GM23248 (cell line): ENCODE data around the gene PLLP.

Experiments
- EZH2 ChIP-seq: fragments of 200-600 bp; sonication (generic); IDR thresholded peaks from 2 replicates; pipeline ENCODE4 v1.6.1; 2018; ENCODE audit warnings: antibody characterized with exemption, mild to moderate bottlenecking; ENCODE audit not compliant: insufficient read depth, poor library complexity, severe bottlenecking
- EZH2phosphoT487 ChIP-seq: fragments of 200-600 bp; sonication (generic); IDR thresholded peaks from 2 replicates; pipeline ENCODE4 v1.6.1; 2018; ENCODE audit warnings: antibody characterized with exemption, moderate library complexity, mild to moderate bottlenecking, low read depth; ENCODE audit not compliant: insufficient read depth

DNA sequence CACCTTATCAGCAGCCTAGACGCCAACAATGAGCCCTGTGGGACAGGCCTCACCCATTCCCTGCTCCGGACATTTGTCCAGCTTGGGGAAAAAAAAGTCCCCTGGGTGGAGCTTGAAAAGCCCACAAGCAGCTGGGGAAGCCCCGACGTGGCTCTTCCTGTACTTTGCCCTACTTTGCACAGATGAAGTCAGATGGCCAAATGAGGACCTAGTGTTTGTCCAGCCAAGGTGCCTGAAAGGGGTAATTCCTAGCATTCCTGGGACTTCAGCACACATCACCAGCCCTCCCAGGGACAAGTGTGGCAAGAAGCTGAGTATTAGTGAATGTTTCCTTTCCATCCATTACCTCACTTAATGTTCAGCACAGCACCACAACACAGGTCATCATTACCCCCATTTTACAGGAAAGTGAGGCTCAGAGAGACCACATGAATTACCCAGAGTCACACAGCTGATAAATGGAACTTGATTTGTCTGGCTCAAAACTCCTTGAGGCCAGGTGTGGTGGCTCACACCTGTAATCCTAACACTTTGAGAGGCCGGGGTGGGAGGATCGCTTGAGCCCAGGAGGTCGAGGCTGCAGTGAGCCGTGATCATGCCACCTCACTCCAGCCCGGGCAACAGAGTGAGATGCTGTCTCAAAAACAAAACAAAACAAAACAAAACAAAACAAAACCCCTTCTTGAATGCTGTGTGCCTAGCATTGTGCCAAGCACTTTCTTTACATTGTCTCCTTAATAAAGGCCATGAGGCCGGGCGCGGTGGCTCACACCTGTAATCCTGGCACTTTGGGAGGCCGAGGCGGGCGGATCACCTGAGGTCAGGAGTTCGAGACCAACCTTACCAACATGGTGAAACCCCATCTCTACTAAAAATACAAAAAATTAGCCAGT lies 19.9 kb upstream of the PLLP start:
- no peak for TF ChIP-seq EZH2phosphoT487
- no peak for TF ChIP-seq EZH2
